Astrocyte of the spinal cord (primary cell): ENCODE measurements around the gene PIH1D2.

ENCODE experiments used
- DNase-seq: peaks from one replicate; pipeline ENCODE4 v3.0.0; 2011; ENCODE audit warnings: low read depth, low spot score
- H3K4me3 ChIP-seq: 2 replicates; pipeline ENCODE4 v1.5.1; 2011; ENCODE audit warnings: low read depth, mild to moderate bottlenecking, low read length, moderate library complexity
- in situ Hi-C: cut with HindIII; loops from 2 replicates; pipeline ENCODE4 v1.10.0; 2017; ENCODE audit warnings: low sequenced_read_pairs
- TF ChIP-seq, protein P1 (sequence below): IDR thresholded peaks from 2 replicates; pipeline ENCODE4 v1.5.1; 2012; ENCODE audit warnings: low read depth, mild to moderate bottlenecking, low read length, inconsistent platforms

The PIH1D2 gene, protein sequence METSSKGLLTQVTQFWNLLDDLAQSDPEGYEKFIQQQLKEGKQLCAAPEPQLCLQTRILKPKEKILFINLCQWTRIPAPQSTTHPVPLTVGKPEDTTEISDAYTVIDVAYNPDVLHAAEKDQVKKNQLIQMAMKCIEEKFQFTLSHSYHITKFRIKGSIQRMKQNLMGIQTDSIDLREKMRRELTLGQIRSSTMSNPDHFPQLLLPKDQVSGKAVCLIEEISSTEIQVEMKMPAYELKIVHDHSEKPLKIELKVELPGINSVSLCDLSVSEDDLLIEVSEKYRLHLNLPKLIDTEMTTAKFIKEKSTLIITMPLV

DNA sequence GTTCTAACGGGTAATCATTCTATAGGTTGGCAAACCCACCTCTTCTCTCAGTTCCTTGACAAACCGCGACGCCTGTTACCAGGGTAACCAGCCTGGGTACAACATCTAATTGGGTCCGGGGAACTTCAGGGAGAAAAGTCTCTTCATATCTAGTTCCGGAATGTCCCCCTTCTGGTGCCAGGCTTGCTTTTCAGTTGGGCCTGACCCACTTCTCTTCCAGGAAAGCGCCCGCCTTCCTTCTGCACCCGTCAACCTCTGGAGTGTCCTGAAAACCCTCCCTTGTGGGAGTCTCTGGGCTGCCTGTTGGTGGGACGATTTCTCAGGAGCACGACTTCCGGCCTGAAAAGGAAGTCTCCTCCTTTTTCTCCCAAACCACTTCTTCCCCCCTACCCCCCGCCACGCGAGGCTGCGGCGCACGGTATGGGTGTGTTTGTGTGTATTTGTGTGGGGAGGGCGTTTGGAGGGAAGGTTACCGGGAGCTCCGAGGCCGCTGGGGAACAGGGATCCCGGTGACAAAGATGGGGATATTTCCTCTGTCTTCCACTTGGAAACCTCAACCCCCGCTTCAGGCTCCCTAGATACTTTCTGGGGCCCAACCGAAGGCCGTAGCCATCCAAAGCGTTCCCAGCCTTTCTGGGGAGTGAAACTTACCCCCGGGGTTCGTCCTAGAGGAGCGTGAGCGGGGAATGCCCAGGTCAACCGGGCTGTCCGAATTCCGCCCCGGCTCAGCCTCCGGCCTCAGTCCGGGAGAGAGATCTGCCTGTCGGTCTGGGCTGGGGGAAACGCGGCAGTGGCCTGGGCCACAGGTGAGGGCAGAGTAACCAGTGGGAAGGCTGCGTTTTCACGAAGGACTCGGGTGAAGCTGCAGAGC is at the start of gene PIH1D2, which contains the start of gene NKAPD1:
PIH1D2 (minus strand) TSS at position 77 of the 871 bp plus-strand sequence. CDS start 843 bp downstream, outside the sequence.
NKAPD1 (plus strand) TSS at position 359 of the 871 bp plus-strand sequence. CDS start 1,276 bp downstream, outside the sequence.
- H3K4me3 ChIP-seq: peak within 1 kb of the TSS; percentile 91
- TF ChIP-seq, protein P1, sequence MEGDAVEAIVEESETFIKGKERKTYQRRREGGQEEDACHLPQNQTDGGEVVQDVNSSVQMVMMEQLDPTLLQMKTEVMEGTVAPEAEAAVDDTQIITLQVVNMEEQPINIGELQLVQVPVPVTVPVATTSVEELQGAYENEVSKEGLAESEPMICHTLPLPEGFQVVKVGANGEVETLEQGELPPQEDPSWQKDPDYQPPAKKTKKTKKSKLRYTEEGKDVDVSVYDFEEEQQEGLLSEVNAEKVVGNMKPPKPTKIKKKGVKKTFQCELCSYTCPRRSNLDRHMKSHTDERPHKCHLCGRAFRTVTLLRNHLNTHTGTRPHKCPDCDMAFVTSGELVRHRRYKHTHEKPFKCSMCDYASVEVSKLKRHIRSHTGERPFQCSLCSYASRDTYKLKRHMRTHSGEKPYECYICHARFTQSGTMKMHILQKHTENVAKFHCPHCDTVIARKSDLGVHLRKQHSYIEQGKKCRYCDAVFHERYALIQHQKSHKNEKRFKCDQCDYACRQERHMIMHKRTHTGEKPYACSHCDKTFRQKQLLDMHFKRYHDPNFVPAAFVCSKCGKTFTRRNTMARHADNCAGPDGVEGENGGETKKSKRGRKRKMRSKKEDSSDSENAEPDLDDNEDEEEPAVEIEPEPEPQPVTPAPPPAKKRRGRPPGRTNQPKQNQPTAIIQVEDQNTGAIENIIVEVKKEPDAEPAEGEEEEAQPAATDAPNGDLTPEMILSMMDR: no peak
- in situ Hi-C loops: no loop called here
- DNase-seq: peak; percentile 92

DNA sequence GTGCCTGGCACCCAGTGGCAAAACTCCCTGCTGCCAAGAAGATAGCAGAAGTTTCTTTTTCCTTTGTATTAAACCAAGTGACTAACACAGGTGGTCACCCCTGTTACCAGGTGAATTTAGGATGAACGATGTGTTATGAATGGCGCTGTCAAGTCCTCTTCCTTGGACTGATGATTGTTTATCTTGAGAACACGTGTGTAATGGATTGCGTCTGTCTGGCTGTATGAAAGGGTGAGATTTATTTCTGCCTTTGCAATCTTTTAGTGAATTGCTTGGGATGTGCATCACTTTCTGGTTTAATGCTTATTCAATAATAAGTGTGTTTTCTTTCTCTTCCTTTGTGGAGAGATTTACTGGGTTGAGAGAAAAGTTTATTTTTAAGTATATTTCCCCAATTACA is 49.3 kb upstream of the PIH1D2 start:
- TF ChIP-seq, protein P1: no peak
- no peak overlapping the region for H3K4me3 ChIP-seq
- DNase-seq: no peak
- in situ Hi-C loops: no loop called here

DNA sequence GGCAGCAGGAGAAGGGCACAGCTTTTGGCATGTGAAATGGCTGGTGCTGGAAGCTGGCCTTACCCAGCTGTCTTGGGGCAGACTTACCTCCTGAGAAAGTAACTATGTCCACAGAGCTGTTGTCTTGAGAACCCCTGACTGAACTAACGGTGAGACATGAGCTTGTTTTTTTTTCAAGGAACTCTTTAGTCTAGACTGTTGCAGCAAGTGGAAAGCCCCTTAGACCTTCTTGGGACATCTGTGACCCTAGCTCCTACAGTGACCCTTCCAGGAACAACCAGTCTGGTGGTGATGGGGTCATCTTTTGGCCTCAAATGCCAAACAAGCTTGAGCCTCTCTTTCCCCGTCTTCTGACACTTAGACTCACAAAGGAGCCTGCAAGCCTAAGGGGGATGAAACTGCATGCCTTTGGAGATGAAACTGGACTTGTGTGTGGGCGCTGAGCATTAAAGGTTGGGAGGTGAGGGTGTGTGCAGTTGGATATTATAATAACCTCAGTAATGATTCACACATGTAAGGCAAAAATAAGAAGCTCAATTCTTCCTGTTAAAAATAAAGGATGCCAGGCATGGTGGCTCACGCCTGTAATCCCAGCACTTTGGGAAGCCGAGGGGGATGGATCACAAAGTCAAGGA is 48.3 kb upstream of the PIH1D2 start:
- DNase-seq: no peak
- in situ Hi-C loops: no loop called here
- no peak overlapping the region for H3K4me3 ChIP-seq
- TF ChIP-seq, protein P1: no peak

DNA sequence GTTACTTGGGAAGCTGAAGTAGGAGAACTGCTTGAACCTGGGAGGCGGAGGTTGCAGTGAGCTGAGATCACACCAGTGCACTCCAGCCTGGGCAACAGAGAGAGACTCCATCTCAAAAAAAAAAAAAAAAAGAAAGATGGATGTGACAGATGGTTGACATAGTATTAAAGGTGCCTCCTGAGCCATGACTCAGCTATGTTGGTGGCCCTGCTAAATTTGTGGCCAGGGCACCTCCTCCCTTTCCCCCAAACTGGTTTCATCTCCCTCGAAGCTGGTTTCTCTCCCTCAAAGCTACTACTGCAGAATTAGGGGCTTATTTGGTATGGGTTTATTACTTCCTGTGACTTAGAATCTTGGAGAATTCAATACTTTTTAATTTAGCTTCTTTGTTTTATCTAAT is 44.4 kb upstream of the PIH1D2 start:
- TF ChIP-seq, protein P1: no peak
- no peak overlapping the region for H3K4me3 ChIP-seq
- no peak for DNase-seq
- in situ Hi-C loops: no loop called here

- no peak overlapping the region for H3K4me3 ChIP-seq
- in situ Hi-C loops: no loop called here
- no peak for DNase-seq
- TF ChIP-seq, protein P1: no peak
Measured at GRCh38 chr11:112115386-112115785, 41.6 kb upstream of the PIH1D2 start.

- no peak overlapping the region for H3K4me3 ChIP-seq
- in situ Hi-C loops: no loop called here
- TF ChIP-seq, protein P1: no peak
- DNase-seq: no peak
Measured at GRCh38 chr11:112114460-112114859, 40.6 kb upstream of the PIH1D2 start.
